Measurements from ENCODE around the gene CASK.

The CASK gene

GRCh38 chrX:41475591-41476241 is 447.6 kb downstream of the CASK start:
- no peak for DNase-seq (ENCODE audit: low read depth in 4 of 4, low spot score in 1 of 4)

- no peak for DNase-seq (ENCODE audit: low read depth in 4 of 4, low spot score in 1 of 4)
Observed at GRCh38 chrX:41475191-41475590, 448.2 kb downstream of the CASK start.

GRCh38 chrX:41474726-41475100 is 448.6 kb downstream of the CASK start:
- DNase-seq (ENCODE audit: low read depth in 4 of 4, low spot score in 1 of 4) = no peak

GRCh38 chrX:41473936-41474725 is 449.2 kb downstream of the CASK start:
- no peak for DNase-seq (ENCODE audit: low read depth in 4 of 4, low spot score in 1 of 4)

GRCh38 chrX:41472231-41472815 is 451.0 kb downstream of the CASK start:
- DNase-seq (ENCODE audit: low read depth in 4 of 4, low spot score in 1 of 4) = no peak

- DNase-seq (ENCODE audit: low read depth in 4 of 4, low spot score in 1 of 4) = no peak
Observed at GRCh38 chrX:41471786-41472185, 451.6 kb downstream of the CASK start.

GRCh38 chrX:41470706-41471105 is 452.6 kb downstream of the CASK start:
- DNase-seq (ENCODE audit: low read depth in 4 of 4, low spot score in 1 of 4) = no peak

GRCh38 chrX:41468647-41469323 is 454.6 kb downstream of the CASK start:
- DNase-seq (ENCODE audit: low read depth in 4 of 4, low spot score in 1 of 4) = no peak

Data from stimulated activated CD4-positive, alpha-beta T cell treated with anti-CD3 and anti-CD28 coated beads, Interleukin-1b, Interleukin-23, amount 100 ng/mL, for 24 hours (primary cell).